GM13977 (cell line): Measurements from ENCODE around the gene MYORG.
"Not testable (repeated sequence)": the region's sequence is repeated elsewhere in the genome, so short reads cannot be mapped to it uniquely, and the experiment has no call there.

Source experiments
- DNase-seq: peaks from one replicate; pipeline ENCODE4 v3.0.0; 2012; ENCODE audit warnings: low spot score
- CTCF ChIP-seq: IDR thresholded peaks from 2 replicates; pipeline ENCODE4 v1.5.1; 2012; ENCODE audit warnings: mild to moderate bottlenecking, control low read depth; ENCODE audit not compliant: insufficient read depth; ENCODE audit errors: extremely low read depth, missing control alignments
- in situ Hi-C: fragments of 300-500 bp; cut with MboI; formaldehyde crosslinking; loops from one replicate; pipeline ENCODE4 v1.12.0; 2022; ENCODE audit warnings: low sequenced_read_pairs, low pct_unique_long_range_greater_than_20kb, mixed read lengths, inconsistent platforms; ENCODE audit not compliant: unreplicated experiment

The MYORG gene

GRCh38 chr9:34370970-34371880 lies 5.5 kb downstream of the MYORG start:
- no peak for DNase-seq
- in situ Hi-C loops: no loop called here
- no peak for TF ChIP-seq CTCF

GRCh38 chr9:34370335-34370969 lies 6.2 kb downstream of the MYORG start:
- no peak for DNase-seq
- no peak for TF ChIP-seq CTCF
- in situ Hi-C loops: no loop called here

GRCh38 chr9:34369636-34370035 lies 7.1 kb downstream of the MYORG start:
- in situ Hi-C loops: no loop called here
- TF ChIP-seq CTCF: no peak
- DNase-seq: no peak

GRCh38 chr9:34368796-34369195 lies 7.9 kb downstream of the MYORG start:
- DNase-seq, in situ Hi-C loops: not testable (repeated sequence)

- DNase-seq, in situ Hi-C loops: not testable (repeated sequence)
Measured at GRCh38 chr9:34367751-34368410, 8.8 kb downstream of the MYORG start.

GRCh38 chr9:34366365-34366764 lies 10.3 kb downstream of the MYORG start:
- in situ Hi-C loops: no loop called here
- DNase-seq: no peak
- no peak for TF ChIP-seq CTCF

- in situ Hi-C loops: no loop called here
Measured at GRCh38 chr9:34365282-34365681, 11.4 kb downstream of the MYORG start.

More at GRCh38 chr9:34365282-34365681, 11.4 kb downstream of the MYORG start:
- no peak for DNase-seq
- no peak for TF ChIP-seq CTCF
